NCI-H2107 treated with DMSO at 0.1 percent for 48 hours (cell line): ENCODE results near the gene RRAGD.

Source experiments
- DNase-seq: peaks from one replicate; lab custom pipeline; 2025; ENCODE audit not compliant: unreplicated experiment; lab: John Stamatoyannopoulos, UW

Gene RRAGD

GRCh38 chr6:89348372-89348771 lies 63.7 kb downstream of the RRAGD start:
- DNase-seq: no peak

- no peak for DNase-seq
Measured at GRCh38 chr6:89347825-89348224, 64.2 kb downstream of the RRAGD start.

- DNase-seq: no peak
Measured at GRCh38 chr6:89346433-89346832, 65.6 kb downstream of the RRAGD start.

GRCh38 chr6:89339565-89339964 lies 72.5 kb downstream of the RRAGD start:
- no peak for DNase-seq

DNA sequence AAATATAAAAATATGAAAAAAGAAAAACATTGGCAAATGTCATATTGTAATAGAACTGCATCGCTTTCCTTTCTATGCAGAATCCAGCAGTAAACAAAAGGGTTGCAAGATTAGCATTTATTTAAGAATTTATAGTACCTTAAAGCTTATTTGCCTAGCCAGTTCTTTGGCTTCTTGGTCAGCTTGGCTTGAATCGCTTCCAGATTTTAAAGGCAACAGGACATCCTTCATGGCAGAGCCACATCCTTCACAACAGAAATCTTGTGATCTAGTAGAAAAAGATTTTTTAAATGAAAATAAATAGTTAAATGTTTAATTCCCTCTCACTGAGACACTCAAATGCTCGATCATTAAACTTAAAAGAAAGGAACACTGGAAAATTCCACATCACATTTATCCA lies 76.9 kb downstream of the RRAGD start:
- DNase-seq: no peak

- no peak for DNase-seq
Measured at GRCh38 chr6:89330910-89331309, 81.2 kb downstream of the RRAGD start.

DNA sequence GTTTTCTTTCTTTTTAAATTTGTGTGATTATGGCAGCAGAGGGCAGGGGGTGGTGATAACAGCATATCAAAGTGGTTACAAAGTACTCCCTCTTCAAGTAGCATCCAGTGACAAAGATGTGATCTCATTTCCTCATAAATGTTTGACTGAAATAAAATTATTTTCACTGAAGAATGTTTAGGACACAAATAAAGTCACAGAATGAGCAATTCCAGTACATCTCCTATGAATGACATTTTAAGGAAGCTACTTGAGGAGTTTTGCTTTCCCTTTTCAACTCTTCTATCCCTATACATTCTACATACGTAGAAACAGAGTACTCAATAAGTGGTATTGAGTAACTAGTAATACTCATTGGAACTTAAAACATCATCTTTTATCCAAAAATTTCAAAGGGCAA lies 83.1 kb downstream of the RRAGD start:
- no peak for DNase-seq

DNA sequence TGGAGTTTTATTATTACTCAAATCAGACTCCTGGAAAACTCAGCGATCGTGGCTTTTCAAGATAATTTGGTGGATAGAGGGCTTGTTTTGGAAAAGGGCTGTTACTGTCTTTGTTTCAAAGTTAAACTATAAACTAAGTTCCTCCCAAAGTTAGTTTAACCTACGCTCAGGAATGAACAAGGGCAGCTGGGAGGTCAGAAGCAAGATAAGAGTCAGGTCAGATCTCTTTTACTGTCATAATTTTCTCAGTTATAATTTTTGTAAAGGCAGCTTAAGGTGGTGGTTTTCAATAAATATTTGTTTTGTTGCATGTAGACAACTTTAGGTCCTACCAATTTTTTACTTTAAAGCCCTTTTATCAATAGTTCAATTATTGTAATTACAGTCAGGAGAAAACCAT lies 87.8 kb downstream of the RRAGD start:
- no peak for DNase-seq

- peak; percentile 20 for DNase-seq
Measured at GRCh38 chr6:89323511-89323971, 88.5 kb downstream of the RRAGD start.

DNA sequence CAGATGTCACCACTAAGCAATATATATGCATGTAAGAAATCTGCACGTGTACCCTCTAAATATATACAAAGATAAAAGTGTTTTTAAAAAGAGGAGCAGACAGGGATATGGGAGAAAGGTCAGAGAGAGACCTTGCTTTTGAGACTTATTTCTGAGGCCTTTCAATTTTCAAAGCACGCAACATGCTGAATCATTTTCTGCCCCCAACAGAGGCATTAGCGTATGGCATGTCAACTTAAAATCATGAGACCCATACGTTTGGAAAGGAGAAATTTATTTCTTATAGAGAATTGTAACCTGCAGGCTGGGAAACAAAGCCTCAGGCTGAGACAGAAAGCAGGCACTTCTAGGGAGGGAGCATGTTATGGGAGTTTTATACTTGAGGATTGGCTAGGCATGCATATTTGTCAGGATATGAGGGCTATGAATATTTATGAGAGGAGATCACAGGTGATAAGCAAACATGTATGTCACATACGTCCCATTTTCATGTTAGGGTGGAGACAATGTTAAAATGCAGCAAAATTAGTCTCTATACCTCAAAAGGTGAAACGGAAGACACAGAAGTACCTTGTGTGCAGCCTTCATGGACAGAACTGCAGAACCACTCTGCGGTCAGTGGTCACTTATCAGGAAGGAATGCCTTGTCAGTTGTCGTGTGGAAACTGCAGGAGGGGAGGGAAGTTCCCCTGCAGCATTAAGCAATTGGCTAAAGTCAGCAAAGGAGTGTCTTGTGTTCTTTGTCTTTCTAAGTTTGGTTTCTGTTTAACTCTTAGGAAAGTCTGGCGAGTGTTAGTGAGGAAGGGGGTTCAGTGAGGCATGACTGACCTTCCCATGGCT lies 90.7 kb downstream of the RRAGD start:
- DNase-seq: no peak

- no peak for DNase-seq
Measured at GRCh38 chr6:89320012-89320559, 92.0 kb downstream of the RRAGD start.

- DNase-seq: no peak
Measured at GRCh38 chr6:89317067-89317466, 95.0 kb downstream of the RRAGD start.

GRCh38 chr6:89315249-89315885 lies 96.7 kb downstream of the RRAGD start, which contains the start of gene GABRR2:
Gene GABRR2, minus strand, starts transcription at chr6:89315299. Its CDS starts 134 bp downstream, at chr6:89315165.
- no peak for DNase-seq

GRCh38 chr6:89314692-89315091 lies 97.4 kb downstream of the RRAGD start:
- no peak for DNase-seq
